ENCODE data around the gene MEGF10.

MEGF10 gene

GRCh38 chr5:127429928-127430327 lies 139.3 kb downstream of the MEGF10 start:
- TF ChIP-seq, protein P1, sequence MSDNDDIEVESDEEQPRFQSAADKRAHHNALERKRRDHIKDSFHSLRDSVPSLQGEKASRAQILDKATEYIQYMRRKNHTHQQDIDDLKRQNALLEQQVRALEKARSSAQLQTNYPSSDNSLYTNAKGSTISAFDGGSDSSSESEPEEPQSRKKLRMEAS (IDR thresholded peaks at IDR 0.05): no peak
- TF ChIP-seq TAF1 (IDR thresholded peaks at IDR 0.05; ENCODE audit: low read depth) (no peak), RAD21 (IDR thresholded peaks at IDR 0.05; ENCODE audit: low read depth) (no peak), REST (IDR thresholded peaks at IDR 0.05; ENCODE audit: low read depth) (no peak), CREB1 (IDR thresholded peaks at IDR 0.05; ENCODE audit: low read depth) (no peak), CEBPB (IDR thresholded peaks at IDR 0.05) (no peak), EGR1 (IDR thresholded peaks at IDR 0.05) (no peak), TCF12 (IDR thresholded peaks at IDR 0.05; ENCODE audit: low read depth) (no peak), ZBTB7A (IDR thresholded peaks at IDR 0.05; ENCODE audit: low read depth) (no peak), FOXM1 (IDR thresholded peaks at IDR 0.05; ENCODE audit: borderline replicate concordance, low read depth) (no peak), EP300 (IDR thresholded peaks at IDR 0.05; ENCODE audit: borderline replicate concordance) (no peak), TEAD4 (IDR thresholded peaks at IDR 0.05) (no peak), NFIC (IDR thresholded peaks at IDR 0.05) (no peak)

GRCh38 chr5:127430627-127431026 lies 140.0 kb downstream of the MEGF10 start:
- TF ChIP-seq ZBTB7A (IDR thresholded peaks at IDR 0.05; ENCODE audit: low read depth) (no peak), NFIC (IDR thresholded peaks at IDR 0.05) (no peak), RAD21 (IDR thresholded peaks at IDR 0.05; ENCODE audit: low read depth) (no peak), REST (IDR thresholded peaks at IDR 0.05; ENCODE audit: low read depth) (no peak), TAF1 (IDR thresholded peaks at IDR 0.05; ENCODE audit: low read depth) (no peak), USF1 (IDR thresholded peaks at IDR 0.05) (no peak), EGR1 (IDR thresholded peaks at IDR 0.05) (no peak), CREB1 (IDR thresholded peaks at IDR 0.05; ENCODE audit: low read depth) (no peak), TEAD4 (IDR thresholded peaks at IDR 0.05) (no peak), YY1 (IDR thresholded peaks at IDR 0.05; ENCODE audit: low read depth) (no peak), TCF12 (IDR thresholded peaks at IDR 0.05; ENCODE audit: low read depth) (no peak), CEBPB (IDR thresholded peaks at IDR 0.05) (no peak), EP300 (IDR thresholded peaks at IDR 0.05; ENCODE audit: borderline replicate concordance) (no peak), FOXM1 (IDR thresholded peaks at IDR 0.05; ENCODE audit: borderline replicate concordance, low read depth) (no peak)
- TF ChIP-seq, protein P1 (IDR thresholded peaks at IDR 0.05): no peak

- TF ChIP-seq, protein P1 (IDR thresholded peaks at IDR 0.05): no peak
- TF ChIP-seq TCF12 (IDR thresholded peaks at IDR 0.05; ENCODE audit: low read depth) (no peak), USF1 (IDR thresholded peaks at IDR 0.05) (no peak), EGR1 (IDR thresholded peaks at IDR 0.05) (no peak), NFIC (IDR thresholded peaks at IDR 0.05) (no peak), ZBTB7A (IDR thresholded peaks at IDR 0.05; ENCODE audit: low read depth) (no peak), CREB1 (IDR thresholded peaks at IDR 0.05; ENCODE audit: low read depth) (no peak), TAF1 (IDR thresholded peaks at IDR 0.05; ENCODE audit: low read depth) (no peak), TEAD4 (IDR thresholded peaks at IDR 0.05) (no peak), FOXM1 (IDR thresholded peaks at IDR 0.05; ENCODE audit: borderline replicate concordance, low read depth) (no peak), EP300 (IDR thresholded peaks at IDR 0.05; ENCODE audit: borderline replicate concordance) (no peak), YY1 (IDR thresholded peaks at IDR 0.05; ENCODE audit: low read depth) (no peak)
These were observed 141.5 kb downstream of the MEGF10 start for GRCh38 chr5:127431977-127432585.

GRCh38 chr5:127433526-127433925 lies 142.9 kb downstream of the MEGF10 start:
- TF ChIP-seq TEAD4 (IDR thresholded peaks at IDR 0.05): no peak
- no peak for TF ChIP-seq EP300 (IDR thresholded peaks at IDR 0.05; ENCODE audit: borderline replicate concordance)
- no peak for TF ChIP-seq REST (IDR thresholded peaks at IDR 0.05; ENCODE audit: low read depth)
- TF ChIP-seq, protein P1 (IDR thresholded peaks at IDR 0.05): no peak
- TF ChIP-seq ZBTB7A (IDR thresholded peaks at IDR 0.05; ENCODE audit: low read depth): no peak
- TF ChIP-seq NFIC (IDR thresholded peaks at IDR 0.05): no peak
